HG03097 (cell line): ENCODE results near the gene PARP9.

Experiments
- ATAC-seq: cut with Tn5 transposase; IDR thresholded peaks from one replicate; pipeline ENCODE4 v1.9.1; 2021; ENCODE audit not compliant: unreplicated experiment, low FRiP score

Gene PARP9

GRCh38 chr3:122564155-122564912 lies at the start of gene PARP9, which contains the start of gene DTX3L:
PARP9 (minus strand) TSS chr3:122564300; CDS start chr3:122559620, 4,680 bp downstream.
DTX3L (plus strand) TSS chr3:122564338; CDS start chr3:122564427, 89 bp downstream.
- ATAC-seq: peak; percentile 53

- ATAC-seq: no peak
Measured at GRCh38 chr3:122612696-122613095, 48.6 kb upstream of the PARP9 start.

DNA sequence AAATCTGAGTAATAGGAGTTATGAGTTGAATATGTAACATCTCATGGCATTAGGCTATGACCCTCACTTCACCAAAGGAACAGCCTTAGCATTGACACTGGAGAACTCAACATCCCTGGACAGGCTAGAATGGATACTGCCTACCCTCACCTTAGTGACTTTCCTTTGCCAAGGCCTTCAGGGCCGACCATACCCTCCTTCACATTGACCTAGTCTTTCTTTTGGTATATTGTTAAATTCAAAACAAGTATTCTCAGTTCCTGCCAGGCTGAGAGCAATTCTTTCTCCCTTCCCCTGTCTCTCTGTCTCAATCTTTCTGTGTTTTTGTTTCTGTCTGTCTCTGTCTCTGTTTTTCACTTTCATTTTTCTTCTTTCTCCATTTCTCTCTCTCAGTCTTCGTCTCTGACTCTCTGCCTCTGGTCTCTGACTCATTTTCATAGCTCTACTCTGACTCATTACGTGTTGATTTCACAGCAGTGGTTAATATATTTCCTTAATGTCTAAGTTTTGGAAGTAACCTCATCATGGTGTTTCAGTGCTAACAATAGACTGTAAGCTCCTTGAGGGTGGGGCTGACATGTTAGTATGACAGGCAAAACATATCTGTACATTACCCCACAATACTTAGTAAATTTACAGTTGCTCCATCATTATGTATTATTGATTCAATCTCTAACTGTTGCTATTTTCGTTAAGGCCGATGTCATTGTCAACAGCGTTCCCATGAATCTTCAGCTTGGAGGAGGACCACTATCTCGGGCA lies 45.9 kb upstream of the PARP9 start:
- ATAC-seq: peak; percentile 91

DNA sequence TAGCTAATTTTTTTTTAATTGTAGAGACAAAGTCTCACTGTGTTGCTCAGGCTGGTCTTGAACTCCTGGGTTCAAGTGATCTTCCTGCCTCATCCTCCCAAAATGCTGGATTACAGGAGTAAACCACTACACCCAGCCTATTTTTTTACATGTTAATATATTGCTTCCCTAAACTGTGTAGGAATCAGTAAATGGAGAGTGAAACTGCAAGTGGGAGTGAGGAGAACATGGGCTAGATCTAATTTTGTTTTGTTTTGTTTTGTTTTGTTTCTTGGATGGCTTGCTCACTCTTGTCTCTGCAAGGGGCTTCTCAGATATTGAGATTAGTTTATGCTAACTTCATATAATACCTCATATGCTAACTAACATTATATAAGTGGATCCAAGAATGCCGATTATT lies 44.8 kb upstream of the PARP9 start:
- ATAC-seq: no peak

- no peak for ATAC-seq
Measured at GRCh38 chr3:122606330-122606729, 42.2 kb upstream of the PARP9 start.

- ATAC-seq: no peak
Measured at GRCh38 chr3:122603056-122603455, 39.0 kb upstream of the PARP9 start.

GRCh38 chr3:122602011-122602710 lies 38.1 kb upstream of the PARP9 start:
- no peak for ATAC-seq

- no peak for ATAC-seq
Measured at GRCh38 chr3:122598556-122598955, 34.5 kb upstream of the PARP9 start.

GRCh38 chr3:122598151-122598550 lies 34.1 kb upstream of the PARP9 start:
- ATAC-seq: no peak

DNA sequence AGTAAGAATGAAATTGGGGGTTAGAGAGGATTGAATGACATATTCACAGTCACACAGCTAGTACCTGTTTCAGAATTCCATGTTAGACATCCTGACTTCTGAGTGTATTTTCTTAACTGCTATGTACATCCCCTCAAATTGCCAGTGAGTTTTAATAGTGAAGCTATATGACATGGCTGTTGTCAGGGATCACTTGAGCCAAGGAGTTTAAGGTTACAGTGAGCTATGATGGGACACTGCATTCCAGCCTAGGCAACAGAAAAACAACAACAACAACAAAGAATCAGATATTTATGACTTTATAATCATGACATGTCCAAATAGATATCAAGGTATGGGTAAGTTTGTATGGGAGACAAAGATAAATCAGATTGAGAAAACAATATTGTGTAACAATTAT lies 29.9 kb upstream of the PARP9 start:
- no peak for ATAC-seq

- ATAC-seq: no peak
Measured at GRCh38 chr3:122590610-122591009, 26.5 kb upstream of the PARP9 start.

- ATAC-seq: peak; percentile 50
Measured at GRCh38 chr3:122589297-122589696, 25.2 kb upstream of the PARP9 start.

- ATAC-seq: no peak
Measured at GRCh38 chr3:122587572-122587971, 23.5 kb upstream of the PARP9 start.

DNA sequence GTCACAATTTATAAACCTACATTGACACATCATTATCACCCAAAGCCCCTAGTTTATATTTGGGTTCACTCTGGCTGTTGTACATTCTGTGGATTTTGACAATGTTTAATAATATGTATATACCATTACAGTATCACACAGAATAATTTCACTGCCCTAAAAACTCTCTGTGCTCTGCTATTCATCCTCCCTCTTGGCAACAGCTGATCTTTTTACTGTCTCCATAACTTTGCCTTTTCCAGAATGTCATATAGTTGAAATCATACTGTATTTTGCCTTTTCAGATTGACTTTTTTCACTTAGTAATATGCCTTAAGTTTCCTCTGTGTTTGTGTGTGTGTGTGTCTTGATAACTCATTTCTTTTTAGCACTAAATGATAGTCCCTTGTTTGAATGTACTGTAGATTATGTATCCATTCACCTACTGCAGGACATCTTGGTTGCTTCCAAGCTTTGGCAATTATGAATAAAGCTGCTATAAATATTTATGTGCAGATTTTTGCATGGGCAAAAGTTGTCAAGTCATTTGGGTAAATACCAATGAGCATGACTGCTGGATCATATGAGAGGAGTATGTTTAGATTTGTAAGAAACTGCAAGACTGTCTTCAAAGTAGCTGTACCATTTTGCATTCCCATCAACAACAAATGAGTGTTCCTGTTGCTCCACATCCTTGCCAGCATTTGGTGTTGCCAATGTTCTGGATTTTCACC lies 22.8 kb upstream of the PARP9 start:
- no peak for ATAC-seq

GRCh38 chr3:122586098-122586497 lies 22.0 kb upstream of the PARP9 start:
- no peak for ATAC-seq

DNA sequence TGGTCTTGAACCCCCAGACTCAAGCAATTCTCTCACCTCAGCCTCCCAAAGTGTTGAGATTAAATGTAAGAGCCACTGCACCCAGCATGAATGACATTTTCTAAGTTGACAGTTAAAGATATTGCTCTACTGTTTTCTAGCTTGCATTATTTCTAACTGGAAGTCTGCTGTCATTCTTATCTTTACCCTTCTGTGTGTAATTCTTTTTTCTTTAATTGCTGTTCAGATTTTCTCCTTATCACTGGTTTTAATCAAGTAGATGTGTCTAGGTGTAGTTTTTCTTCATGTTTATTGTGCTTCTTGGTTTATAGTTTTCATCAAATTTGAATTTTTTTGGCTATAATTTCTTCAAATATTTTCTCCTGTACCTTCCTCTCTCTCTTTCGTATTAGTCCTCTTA lies 18.3 kb upstream of the PARP9 start:
- no peak for ATAC-seq

- ATAC-seq: no peak
Measured at GRCh38 chr3:122581622-122582021, 17.5 kb upstream of the PARP9 start.

DNA sequence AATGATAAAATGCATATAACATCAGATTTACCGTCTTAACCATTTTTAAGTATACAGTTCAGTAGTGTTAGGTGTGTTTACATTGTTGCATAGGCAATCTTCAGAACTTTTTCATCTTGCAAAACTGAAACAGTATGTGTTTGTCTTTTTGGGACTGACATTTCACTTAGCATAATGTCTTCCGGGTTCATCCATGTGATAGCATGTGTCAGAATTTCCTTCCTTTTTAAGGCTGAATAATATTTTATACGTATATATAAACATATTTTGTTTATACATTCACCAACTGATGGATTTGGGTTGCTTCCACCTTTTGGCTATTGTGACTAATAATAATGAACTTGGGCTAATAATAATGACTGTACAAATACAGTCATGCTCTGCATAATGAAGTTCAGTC lies 16.4 kb upstream of the PARP9 start:
- ATAC-seq: no peak

DNA sequence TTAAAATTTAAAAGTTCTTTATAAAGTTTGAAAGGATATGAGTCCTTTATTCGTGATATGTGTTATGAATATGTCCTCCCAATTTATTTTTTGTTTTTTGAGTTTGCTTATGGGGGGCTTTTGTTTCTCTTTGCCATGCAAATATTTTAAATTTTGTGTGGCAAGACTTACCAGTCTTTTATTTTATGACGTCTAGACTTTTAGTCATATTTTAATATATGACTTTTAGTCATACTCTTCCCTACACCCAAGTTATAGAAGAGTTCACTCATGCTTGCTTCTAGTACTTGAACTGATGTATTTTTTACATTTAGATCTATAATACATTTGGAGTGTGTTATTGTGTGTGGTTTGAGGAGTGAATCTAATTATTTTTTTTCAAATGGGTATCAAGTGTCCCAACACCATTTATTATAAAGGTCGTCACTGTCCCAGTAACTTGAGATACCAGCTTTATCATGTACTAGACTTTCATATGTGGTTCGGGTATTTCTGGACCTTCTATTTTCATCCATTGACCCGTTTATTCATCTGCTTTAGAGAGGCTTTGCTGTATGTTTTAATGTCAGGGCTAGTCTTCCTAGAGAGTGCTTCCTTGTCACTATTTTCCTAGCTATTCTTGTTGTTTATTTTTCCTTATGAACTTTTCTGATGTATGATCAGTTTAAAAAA lies 14.1 kb upstream of the PARP9 start:
- ATAC-seq: no peak

- no peak for ATAC-seq
Measured at GRCh38 chr3:122577409-122578031, 13.4 kb upstream of the PARP9 start, which contains the start of gene PARP15. PARP15 (plus strand) TSS chr3:122577650; CDS start chr3:122577668, 18 bp downstream.
